Measurements from ENCODE around the gene SRSF7.
"Not testable (repeated sequence)": the region's sequence is repeated elsewhere in the genome, so short reads cannot be mapped to it uniquely, and the experiment has no call there.

Gene SRSF7

GRCh38 chr2:38751596-38752410 lies 642 bp upstream of the SRSF7 start:
- no peak for DNase-seq

GRCh38 chr2:38750011-38750890 lies 910 bp downstream of the SRSF7 start:
- DNase-seq, result peak; percentile 77

- DNase-seq, result no peak
Measured at GRCh38 chr2:38748943-38749804, 2.0 kb downstream of the SRSF7 start.

GRCh38 chr2:38748391-38748790 lies 2.8 kb downstream of the SRSF7 start:
- DNase-seq, result no peak

GRCh38 chr2:38747819-38748218 lies 3.3 kb downstream of the SRSF7 start:
- DNase-seq, result no peak

GRCh38 chr2:38747007-38747424 lies 4.1 kb downstream of the SRSF7 start:
- DNase-seq, result no peak

- no peak for DNase-seq
Measured at GRCh38 chr2:38745267-38745666, 5.9 kb downstream of the SRSF7 start.

GRCh38 chr2:38744399-38744780 lies 6.8 kb downstream of the SRSF7 start:
- no peak for DNase-seq

- DNase-seq, result no peak
Measured at GRCh38 chr2:38743672-38744398, 7.3 kb downstream of the SRSF7 start.

- DNase-seq, result no peak
Measured at GRCh38 chr2:38742797-38743559, 8.2 kb downstream of the SRSF7 start.

- peak; percentile 83 for DNase-seq
Measured at GRCh38 chr2:38740851-38741731, 10.1 kb downstream of the SRSF7 start.

GRCh38 chr2:38739524-38739923 lies 11.6 kb downstream of the SRSF7 start:
- no peak for DNase-seq

- DNase-seq, result no peak
Measured at GRCh38 chr2:38737925-38738324, 13.2 kb downstream of the SRSF7 start.

GRCh38 chr2:38737000-38737698 lies 14.0 kb downstream of the SRSF7 start:
- DNase-seq, result not testable (repeated sequence)

- DNase-seq, result no peak
Measured at GRCh38 chr2:38735999-38736320, 15.2 kb downstream of the SRSF7 start.

GRCh38 chr2:38734299-38735058 lies 16.7 kb downstream of the SRSF7 start:
- DNase-seq, result no peak

GRCh38 chr2:38733300-38733971 lies 17.7 kb downstream of the SRSF7 start:
- DNase-seq, result no peak

GRCh38 chr2:38731684-38732221 lies 19.4 kb downstream of the SRSF7 start:
- DNase-seq, result no peak
